GM12878 (cell line): ENCODE results near the gene NDC1. TPM values are rescaled to one million over a fixed set of nuclear protein-coding genes. Genes with fewer than 3 reads are reported as not detected.

Source experiments
- ATAC-seq: fragments of 200-7000 bp; cut with Tn5 transposase; 3 replicates; pipeline ENCODE4 v1.9.1; 2020; ENCODE audit warnings: mild to moderate bottlenecking, moderate library complexity
- BruUV-seq: library from RNA; stranded (reverse); fragments of 400-500 nt; replicated peaks from 2 replicates; lab custom pipeline; 2021; lab: Mats Ljungman, UMichigan
- CTCF ChIA-PET: fragments of 300-600 bp; sonication (Branson Sonifier 250); formaldehyde crosslinking; extraction: SDS; loops from one replicate; lab custom pipeline; 2021; ENCODE audit warnings: inconsistent platforms; lab: Yijun Ruan, JAX
- POLR2A ChIA-PET: fragments of 350-600 bp; formaldehyde crosslinking; extraction: SDS; loops from one replicate; lab custom pipeline; 2021; ENCODE audit warnings: inconsistent platforms; lab: Charles Lee
- RAD21 ChIA-PET: fragments of 300-600 bp; sonication (Branson Sonifier 250); formaldehyde crosslinking; loops from one replicate; lab custom pipeline; 2023; ENCODE audit warnings: antibody characterized with exemption; ENCODE audit not compliant: unreplicated experiment; lab: Charles Lee
- SMC1A ChIA-PET: fragments of 300-600 bp; sonication (Branson Sonifier 250); formaldehyde crosslinking; loops from one replicate; lab custom pipeline; 2023; ENCODE audit not compliant: unreplicated experiment, uncharacterized antibody; lab: Charles Lee
- DNase-seq: peaks from one replicate; pipeline ENCODE4 v3.0.0-alpha.2; 2011; ENCODE audit warnings: low read depth, low spot score
- FAIRE-seq: peaks from 3 replicates; lab custom pipeline; 2011; peaks lifted over from hg19 to GRCh38; lab: Jason Lieb, UNC
- H2AFZ ChIP-seq: 2 replicates; pipeline ENCODE4 v1.6.0; 2011; ENCODE audit warnings: low read depth, low read length, control low read depth; ENCODE audit not compliant: control insufficient read depth
- H3K27ac ChIP-seq: 2 replicates; pipeline ENCODE4 v1.5.1; 2011; ENCODE audit warnings: control low read depth; ENCODE audit not compliant: control insufficient read depth, insufficient read depth
- H3K27me3 ChIP-seq, 2 experiments: replicated peaks in 1 of 2; 2 replicates each; pipeline versions ENCODE4 v1.6.0 to v1.6.1; 2011; ENCODE audit warnings: low read length in 1 of 2; ENCODE audit not compliant: control insufficient read depth in 2 of 2, insufficient read depth in 2 of 2
- H3K36me3 ChIP-seq, 2 experiments: 2 replicates each; pipeline ENCODE4 v1.5.1; 2011; ENCODE audit warnings: low read length in 1 of 2; ENCODE audit not compliant: control insufficient read depth in 2 of 2, insufficient read depth in 2 of 2
- H3K4me1 ChIP-seq: 2 replicates; pipeline ENCODE4 v1.6.1; 2011; ENCODE audit warnings: mild to moderate bottlenecking, low read length, moderate library complexity, mixed read lengths; ENCODE audit not compliant: control insufficient read depth, insufficient read depth
- H3K4me2 ChIP-seq: 2 replicates; pipeline ENCODE4 v1.6.0; 2011; ENCODE audit warnings: control low read depth; ENCODE audit not compliant: control insufficient read depth, insufficient read depth
- H3K4me3 ChIP-seq: fragments of 200-600 bp; sonication (generic); 2 replicates; pipeline ENCODE4 v1.5.1; 2016
- H3K79me2 ChIP-seq: 2 replicates; pipeline ENCODE4 v1.6.0; 2011; ENCODE audit warnings: low read length; ENCODE audit not compliant: control insufficient read depth, insufficient read depth
- H3K9ac ChIP-seq: 2 replicates; pipeline ENCODE4 v1.8.0; 2011; ENCODE audit warnings: low read length, control low read depth, mixed read lengths; ENCODE audit not compliant: control insufficient read depth, insufficient read depth
- H3K9me3 ChIP-seq: replicated peaks from 3 replicates; pipeline ENCODE4 v1.5.1; 2011; ENCODE audit warnings: mild to moderate bottlenecking, low read length; ENCODE audit not compliant: control insufficient read depth, insufficient read depth
- H4K20me1 ChIP-seq: 2 replicates; pipeline ENCODE4 v1.6.0; 2011; ENCODE audit not compliant: control insufficient read depth, insufficient read depth
- BCLAF1 ChIP-seq: fragments of 450-650 bp; IDR thresholded peaks from 2 replicates; pipeline ENCODE4 v1.6.1; 2017; ENCODE audit warnings: antibody characterized with exemption, mild to moderate bottlenecking, moderate library complexity
- EZH2 ChIP-seq: IDR thresholded peaks from 2 replicates; pipeline ENCODE4 v1.6.1; 2012; ENCODE audit warnings: low read depth, mild to moderate bottlenecking, control low read depth, inconsistent platforms, low read length, borderline replicate concordance; ENCODE audit not compliant: control insufficient read depth
- FOS ChIP-seq: IDR thresholded peaks from 3 replicates; pipeline ENCODE4 v1.6.1; 2011; ENCODE audit warnings: borderline replicate concordance; ENCODE audit not compliant: insufficient read length; ENCODE audit errors: extremely low read depth
- FOXK2 ChIP-seq: fragments of 450-650 bp; IDR thresholded peaks from 2 replicates; pipeline ENCODE4 v1.6.1; 2017; ENCODE audit warnings: mild to moderate bottlenecking, moderate library complexity
- WRNIP1 ChIP-seq: IDR thresholded peaks from 2 replicates; pipeline ENCODE4 v1.6.1; 2011; ENCODE audit warnings: low read depth, low read length, improper control_type of control experiment, borderline replicate concordance
- WGBS: methylation state at CpG from one replicate; pipeline ENCODE4 v1.1.6; 2016; ENCODE audit warnings: low lambda C conversion rate; ENCODE audit not compliant: insufficient replicate concordance, insufficient coverage; ENCODE audit errors: missing lambda C conversion rate; 5-methylcytosine and 5-hydroxymethylcytosine counted together
- in situ Hi-C: fragments of 300-500 bp; cut with MboI; formaldehyde crosslinking; loops from 9 replicates; pipeline ENCODE4 v1.14.3; 2018; ENCODE audit warnings: mixed read lengths
- intact Hi-C: fragments of 100-400 bp; cut with micrococcal nuclease; formaldehyde crosslinking; loops from one replicate; pipeline ENCODE4 v1.14.2; 2022; ENCODE audit not compliant: unreplicated experiment
- polyA plus RNA-seq, 11 experiments: library from polyadenylated mRNA; depleted of rRNA in 4 of 11; unstranded in 6 of 11; stranded (reverse) in 5 of 11; fragments of >200 nt; fragmentation: Nextera tagmentation in 4 of 11; fragmentation: Illumina TruSeq in 1 of 11; extraction: Ambion mirVana in 4 of 11; extraction: Trizol in 1 of 11; gene quantifications; 1 replicate in 1 of 11; 2 replicates in 10 of 11; pipeline versions ENCODE4 v1.2.1 to v1.2.3, GENCODE V29; 2011 to 2016; ENCODE audit warnings: inconsistent platforms in 2 of 11, missing spikeins in 2 of 11, low read depth in 1 of 11
- total RNA-seq, 4 experiments: library from RNA; depleted of rRNA in 3 of 4; stranded (reverse); fragments of >200 nt in 3 of 4; fragmentation: Illumina TruSeq in 1 of 4; extraction: Trizol in 1 of 4; gene quantifications; 2 replicates each; pipeline versions ENCODE4 v1.2.1 to v1.2.3, GENCODE V29; 2013 to 2021

The NDC1 gene
- total and polyA plus RNA-seq, 10 of the 15 experiments (the other 5 are each of a cell fraction or from before 2014, with no cell fraction given) = 20.2 to 77.6 (median 47.1) TPM

GRCh38 chr1:53847980-53848379, 9.9 kb upstream of the NDC1 start:
- DNase-seq (no peak), ATAC-seq (no peak), FAIRE-seq (no peak)
- H3K36me3 ChIP-seq = no peaks in the 10 kb centered on the region
- intact Hi-C loops = no loop called here
- H3K4me3 ChIP-seq = no peak overlapping the region
- H3K27ac ChIP-seq = no peak overlapping the region
- POLR2A ChIA-PET = interaction anchor here (0.6 kb wide), 1 partner anchor 466 kb away, joined by 3 read pairs; no protein-coding TSS in a partner anchor
- H3K9ac ChIP-seq = no peak overlapping the region
- no peak overlapping the region for H3K4me2 ChIP-seq
- RAD21 ChIA-PET = no interaction called here
- H3K4me1 ChIP-seq = no peaks in the 10 kb centered on the region
- no peaks in the 10 kb centered on the region for H3K79me2 ChIP-seq
- 73% methylated on average over 6 of the region's 6 CpGs for WGBS
- CTCF ChIA-PET = interaction anchor here (0.7 to 4.1 kb wide), 3 partner anchors 13 to 113 kb away, joined by 3 to 29 read pairs (median 6); no protein-coding TSS in a partner anchor
- SMC1A ChIA-PET = interaction anchor here (0.7 to 2.6 kb wide), 4 partner anchors 12 to 364 kb away, joined by 3 to 14 read pairs (median 3); no protein-coding TSS in a partner anchor
- in situ Hi-C loops = no loop called here
- H4K20me1 ChIP-seq = no peaks in the 10 kb centered on the region
- H3K9me3 ChIP-seq = no peaks in the 10 kb centered on the region
- no peak overlapping the region for H2AFZ ChIP-seq
- no TSS peak for BruUV-seq
- no peaks in the 10 kb centered on the region for H3K27me3 ChIP-seq
- TF ChIP-seq WRNIP1 (no peak), FOS (no peak), BCLAF1 (no peak), FOXK2 (no peak), EZH2 (no peak)
